GM20431 (cell line): ENCODE measurements around the gene EXD2.
"Not testable (repeated sequence)": the region's sequence is repeated elsewhere in the genome, so short reads cannot be mapped to it uniquely, and the experiment has no call there.

ENCODE experiments used
- in situ Hi-C: fragments of 300-500 bp; cut with MseI, MboI; formaldehyde crosslinking; loops from one replicate; pipeline ENCODE4 v1.15.0; 2020; ENCODE audit warnings: low sequenced_read_pairs; ENCODE audit not compliant: unreplicated experiment

The EXD2 gene

DNA sequence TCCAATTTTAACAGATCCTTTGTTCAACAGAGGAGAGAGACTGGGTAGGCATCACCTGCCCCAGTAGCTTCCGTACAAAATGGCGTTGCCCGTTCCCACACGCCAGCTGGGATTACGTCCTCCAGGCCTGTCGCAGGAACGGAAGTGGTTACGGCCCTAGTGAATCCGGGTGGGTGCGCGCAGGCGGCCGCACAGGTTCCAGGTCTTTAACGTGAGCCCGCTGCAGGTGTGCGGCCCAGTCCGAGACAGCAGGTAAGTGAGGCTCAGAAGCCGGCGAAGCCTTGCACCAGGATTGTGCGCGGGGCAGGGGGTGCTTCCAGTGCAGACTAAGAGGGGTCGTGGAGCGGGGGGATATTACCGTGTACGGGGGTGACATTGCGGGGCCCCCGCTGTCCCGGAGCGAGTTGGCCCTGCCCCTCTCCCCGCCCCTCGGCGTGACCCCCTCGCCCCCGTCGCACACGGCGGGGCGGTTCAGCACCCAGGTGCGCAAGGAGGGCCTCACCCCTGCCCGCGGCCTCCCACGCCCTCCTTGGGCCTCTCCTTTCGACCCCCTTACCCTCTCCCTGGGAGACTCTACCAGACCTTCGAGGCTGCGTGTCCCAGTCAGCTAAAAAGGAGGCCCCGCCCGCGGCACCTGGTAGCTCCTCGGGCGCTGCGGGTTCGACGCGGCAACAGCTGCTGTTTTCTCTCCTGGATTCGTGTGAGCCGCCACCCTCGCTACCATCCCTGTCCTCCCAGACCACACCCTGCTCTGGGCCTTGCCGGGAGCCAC is at the start of gene EXD2:
Gene EXD2 (plus strand): TSS at position 159 of the 772 bp plus-strand sequence. CDS start 17,973 bp downstream, outside the sequence.
- in situ Hi-C loops, result no loop called here

DNA sequence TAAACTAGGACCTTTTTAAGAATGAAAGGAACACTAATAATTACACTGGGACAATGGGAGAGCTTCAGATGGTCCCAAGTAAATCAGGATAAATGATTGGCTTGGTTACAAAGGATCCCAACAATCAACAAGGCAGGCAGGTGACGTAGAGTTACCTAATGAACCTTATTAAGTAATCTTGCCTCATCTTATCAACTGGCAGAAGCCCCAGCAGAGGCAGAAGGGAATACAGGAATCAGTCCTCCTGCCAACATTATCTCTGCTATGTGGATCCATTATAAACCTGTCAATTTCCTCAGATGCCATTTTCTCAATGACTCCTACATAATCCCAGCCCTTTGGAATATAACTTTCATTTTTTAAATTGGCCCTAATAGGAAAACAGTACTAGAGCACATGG is 49.7 kb upstream of the EXD2 start:
- in situ Hi-C loops, result no loop called here

- in situ Hi-C loops, result no loop called here
These were observed 49.2 kb upstream of the EXD2 start for GRCh38 chr14:69142101-69142500.

GRCh38 chr14:69149461-69150244 is 41.6 kb upstream of the EXD2 start:
- in situ Hi-C loops, result no loop called here

- in situ Hi-C loops, result no loop called here
These were observed 39.7 kb upstream of the EXD2 start for GRCh38 chr14:69151458-69152180.

DNA sequence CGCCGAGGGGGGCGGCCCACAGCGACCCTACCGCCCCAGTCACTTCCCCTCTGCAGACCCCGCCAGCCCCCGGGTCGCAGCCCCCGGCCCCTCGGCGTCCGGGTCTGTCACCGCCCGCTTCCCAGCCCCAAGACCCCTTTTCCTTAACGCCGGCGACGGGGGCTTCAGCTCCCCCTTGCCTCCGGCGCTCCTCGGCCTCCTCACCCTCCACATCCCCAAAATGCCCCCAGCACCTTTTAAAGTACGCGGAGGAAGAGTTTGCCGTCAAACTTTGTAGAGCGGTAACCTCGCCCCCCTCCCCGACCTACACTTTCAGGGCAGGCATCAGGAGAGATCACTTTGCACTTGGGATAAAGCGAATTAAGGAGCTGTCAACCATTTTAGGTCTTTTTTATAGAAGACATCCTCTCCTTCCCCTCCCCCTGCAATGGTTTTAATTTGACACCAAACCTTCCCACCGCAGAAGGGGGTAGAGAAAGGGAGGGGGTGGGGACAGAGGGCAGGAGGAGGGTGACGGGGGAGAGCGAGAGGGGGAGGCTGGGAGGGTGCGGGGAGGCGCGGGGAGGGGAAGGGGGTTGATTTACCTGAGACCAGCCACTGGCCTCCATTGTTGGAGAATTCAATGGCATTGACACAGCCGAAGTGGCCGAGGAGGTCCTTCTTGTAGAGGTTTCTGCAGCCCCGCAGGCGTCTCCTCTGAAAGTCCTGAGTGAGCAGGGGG is 39.0 kb upstream of the EXD2 start:
- in situ Hi-C loops, result no loop called here

- in situ Hi-C loops, result no loop called here
These were observed 38.5 kb upstream of the EXD2 start, which contains the start of gene DCAF5 for GRCh38 chr14:69152902-69153151. TSS of gene DCAF5 (minus strand) at chr14:69153119. CDS start at chr14:69152978, 141 bp downstream.

DNA sequence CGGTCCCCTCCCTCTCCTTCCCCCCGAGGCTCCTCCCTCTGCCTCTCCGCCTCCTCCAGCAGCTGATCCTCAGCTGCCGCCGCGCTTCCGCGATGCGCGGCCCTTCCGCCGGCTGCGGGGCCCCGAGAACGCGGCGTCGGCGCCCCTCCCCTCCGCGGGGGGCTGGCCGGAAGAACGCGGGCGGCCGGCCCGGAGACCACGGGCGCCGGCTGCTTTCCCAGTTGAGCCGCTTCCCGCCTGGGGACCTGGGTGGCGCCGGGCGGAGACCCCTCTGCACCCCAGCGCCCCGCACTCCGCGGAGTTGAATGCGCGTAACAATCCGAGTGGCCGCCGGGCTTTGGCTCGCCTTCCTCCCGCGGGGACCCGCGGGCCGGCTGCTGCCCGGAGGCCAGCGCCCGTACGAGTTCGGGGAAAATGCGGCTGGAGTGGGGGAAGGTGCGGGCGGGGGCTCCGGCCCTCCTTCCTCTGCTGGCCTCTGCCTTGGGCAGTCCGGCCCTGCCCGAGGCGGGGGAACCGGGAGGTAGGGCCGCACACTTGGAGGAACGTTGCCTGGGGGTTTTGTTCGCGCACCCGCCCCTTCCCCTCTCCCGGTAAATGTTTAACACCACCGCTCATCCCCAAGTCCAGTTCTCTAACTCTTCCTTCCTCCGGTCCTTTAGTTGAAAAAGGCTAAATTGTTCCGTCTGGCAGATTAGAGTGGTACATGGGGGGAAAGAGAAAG is 38.0 kb upstream of the EXD2 start:
- in situ Hi-C loops, result no loop called here

DNA sequence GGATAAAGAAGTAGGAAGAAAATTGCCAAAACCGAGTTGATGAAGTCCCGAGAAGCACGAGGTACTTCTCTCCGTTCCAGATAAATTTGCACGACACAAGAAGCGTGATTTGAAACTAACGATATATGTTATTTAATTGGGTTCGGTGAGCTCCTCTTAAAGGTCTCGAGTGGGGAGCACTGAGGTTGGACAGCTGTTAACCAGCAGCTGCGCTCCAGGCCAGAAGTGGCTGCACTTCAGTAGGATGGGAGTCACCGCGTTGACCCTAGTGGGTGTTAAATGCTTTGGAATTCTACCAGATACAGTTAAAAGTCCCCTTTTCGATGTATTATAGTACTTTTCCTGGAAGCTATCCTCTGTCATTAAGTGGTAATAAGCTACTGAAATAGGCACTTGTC is 37.4 kb upstream of the EXD2 start:
- in situ Hi-C loops, result no loop called here

- in situ Hi-C loops, result no loop called here
These were observed 36.5 kb upstream of the EXD2 start for GRCh38 chr14:69154779-69155178.

GRCh38 chr14:69156224-69156623 is 35.1 kb upstream of the EXD2 start:
- in situ Hi-C loops, result no loop called here

- in situ Hi-C loops, result no loop called here
These were observed 29.7 kb upstream of the EXD2 start for GRCh38 chr14:69161590-69161989.

- in situ Hi-C loops, result not testable (repeated sequence)
These were observed 25.5 kb upstream of the EXD2 start for GRCh38 chr14:69165787-69166186.

- in situ Hi-C loops, result no loop called here
These were observed 20.5 kb upstream of the EXD2 start for GRCh38 chr14:69170839-69171238.

DNA sequence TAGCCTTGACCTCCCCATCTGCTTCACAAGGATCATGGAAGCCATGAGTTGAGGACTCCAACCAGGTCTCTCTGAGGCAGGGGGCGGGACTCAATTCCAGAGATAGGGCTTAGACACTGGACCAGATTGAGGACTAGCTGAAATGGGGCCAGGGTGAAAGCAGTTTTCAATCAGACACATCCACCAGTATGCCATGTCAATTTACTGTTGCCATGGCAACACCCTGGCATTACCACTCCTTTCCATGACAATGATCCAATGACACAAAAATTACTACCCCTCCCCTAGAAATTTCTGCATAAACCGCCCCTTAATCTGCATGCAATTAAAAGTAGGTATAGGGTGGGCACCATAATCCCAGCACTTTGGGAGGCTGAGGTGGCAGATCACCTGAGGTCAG is 19.7 kb upstream of the EXD2 start:
- in situ Hi-C loops, result no loop called here

GRCh38 chr14:69175130-69175529 is 16.2 kb upstream of the EXD2 start:
- in situ Hi-C loops, result no loop called here

GRCh38 chr14:69181491-69181890 is 9.8 kb upstream of the EXD2 start:
- in situ Hi-C loops, result no loop called here

- in situ Hi-C loops, result not testable (repeated sequence)
These were observed 8.7 kb upstream of the EXD2 start for GRCh38 chr14:69182580-69182979.

DNA sequence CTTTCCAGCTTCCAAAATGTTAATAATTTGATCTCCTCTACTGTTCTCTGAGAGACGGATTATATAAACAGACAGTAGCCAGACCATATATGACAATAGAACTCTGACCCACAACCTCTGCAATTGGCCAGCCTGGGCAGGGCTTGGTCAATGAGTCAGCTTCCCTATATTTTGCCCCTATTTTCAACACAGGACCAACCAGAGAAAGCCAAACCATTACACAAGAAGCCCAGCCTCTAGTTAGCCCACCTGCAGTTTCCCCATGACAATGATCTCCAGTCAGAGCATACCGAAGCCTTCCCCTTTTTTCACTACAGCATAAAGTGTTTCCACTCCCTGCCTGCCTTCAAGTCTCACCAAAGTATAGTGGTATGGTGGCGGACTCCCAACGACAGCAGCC is 7.6 kb upstream of the EXD2 start:
- in situ Hi-C loops, result no loop called here

DNA sequence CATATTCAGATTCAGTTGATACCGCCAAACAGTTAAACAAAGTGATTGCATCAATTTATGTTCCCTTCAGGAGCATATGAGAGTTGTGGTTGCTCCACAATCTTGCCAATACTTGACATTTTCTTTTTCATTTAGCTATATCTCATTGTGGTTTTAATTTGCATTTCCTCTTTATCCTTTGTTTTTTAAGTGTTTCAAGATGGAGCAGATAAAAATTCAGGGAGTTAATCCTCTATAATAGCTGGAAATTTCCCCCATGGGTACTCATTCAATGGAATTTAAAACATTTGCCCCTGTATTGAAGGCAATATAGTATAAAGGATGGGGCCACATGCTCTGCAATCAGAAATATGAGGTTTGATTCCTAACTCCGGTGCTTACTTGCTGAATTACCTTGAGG is 1.1 kb upstream of the EXD2 start:
- in situ Hi-C loops, result no loop called here
